Measurements from ENCODE around the gene HSPB1. TPM values are rescaled to one million over a fixed set of nuclear protein-coding genes. Genes with fewer than 3 reads are reported as not detected.
"Not testable (repeated sequence)": the region's sequence is repeated elsewhere in the genome, so short reads cannot be mapped to it uniquely, and the experiment has no call there.

HSPB1 gene
- total and polyA plus RNA-seq, 2 donors (not counting 1 experiment from before 2014, with no cell fraction given): 70.0 to 234 TPM

DNA sequence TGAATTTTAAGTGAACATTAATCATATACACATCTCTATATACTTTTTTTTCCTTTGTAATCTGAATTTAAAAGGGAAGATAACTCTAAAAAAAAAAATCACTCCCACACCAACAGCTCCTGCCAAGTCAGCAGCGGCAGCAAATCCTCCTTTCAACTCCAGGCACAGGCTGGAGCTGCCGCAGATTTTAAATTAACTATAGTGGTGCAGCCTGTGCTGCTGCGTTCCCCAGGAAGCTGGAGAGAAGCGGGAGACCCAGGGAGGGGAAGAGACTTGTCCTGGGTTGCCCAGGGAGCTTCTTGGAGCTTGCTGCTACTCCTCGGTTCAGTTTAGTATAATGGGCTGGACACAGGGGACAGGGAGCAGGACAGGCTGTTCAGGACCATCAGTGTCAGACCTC, 32.6 kb upstream of the HSPB1 start:
- peak in 1 of 2 donors; percentile 7 for DNase-seq (ENCODE audit: low read depth in 2 of 2)
- Histone ChIP-seq H3K9me3 (ENCODE audit: control insufficient read depth, insufficient read depth, low read depth, low read length) (no peaks in the 10 kb centered on the region), H3K27me3 (ENCODE audit: control insufficient read depth, insufficient read depth, low read length) (peaks cover 44% of the 10 kb centered on the region), H3K4me3 (replicated peaks in 1 of 4; ENCODE audit: control extremely low read depth in 1 of 4, insufficient read depth in 1 of 4, low read depth in 3 of 4, low read length in 4 of 4) (no peak overlapping the region), H2AFZ (ENCODE audit: low read length) (no peak overlapping the region), H3K4me2 (ENCODE audit: extremely low read depth, insufficient read depth, low read length) (no peak overlapping the region), H3K79me2 (ENCODE audit: control insufficient read depth, insufficient read depth, low read length) (no peaks in the 10 kb centered on the region), H4K20me1 (ENCODE audit: control insufficient read depth, extremely low read depth, insufficient read depth, low read length) (no peaks in the 10 kb centered on the region), H3K9ac (ENCODE audit: insufficient read depth, low read length) (no peak overlapping the region), H3K27ac (ENCODE audit: insufficient read depth, low read length) (no peak overlapping the region), H3K4me1 (ENCODE audit: control insufficient read depth, extremely low read depth, insufficient read depth, low read length) (no peaks in the 10 kb centered on the region), H3K36me3 (ENCODE audit: control insufficient read depth, insufficient read depth, low read length) (no peaks in the 10 kb centered on the region)
- TF ChIP-seq, protein P1, sequence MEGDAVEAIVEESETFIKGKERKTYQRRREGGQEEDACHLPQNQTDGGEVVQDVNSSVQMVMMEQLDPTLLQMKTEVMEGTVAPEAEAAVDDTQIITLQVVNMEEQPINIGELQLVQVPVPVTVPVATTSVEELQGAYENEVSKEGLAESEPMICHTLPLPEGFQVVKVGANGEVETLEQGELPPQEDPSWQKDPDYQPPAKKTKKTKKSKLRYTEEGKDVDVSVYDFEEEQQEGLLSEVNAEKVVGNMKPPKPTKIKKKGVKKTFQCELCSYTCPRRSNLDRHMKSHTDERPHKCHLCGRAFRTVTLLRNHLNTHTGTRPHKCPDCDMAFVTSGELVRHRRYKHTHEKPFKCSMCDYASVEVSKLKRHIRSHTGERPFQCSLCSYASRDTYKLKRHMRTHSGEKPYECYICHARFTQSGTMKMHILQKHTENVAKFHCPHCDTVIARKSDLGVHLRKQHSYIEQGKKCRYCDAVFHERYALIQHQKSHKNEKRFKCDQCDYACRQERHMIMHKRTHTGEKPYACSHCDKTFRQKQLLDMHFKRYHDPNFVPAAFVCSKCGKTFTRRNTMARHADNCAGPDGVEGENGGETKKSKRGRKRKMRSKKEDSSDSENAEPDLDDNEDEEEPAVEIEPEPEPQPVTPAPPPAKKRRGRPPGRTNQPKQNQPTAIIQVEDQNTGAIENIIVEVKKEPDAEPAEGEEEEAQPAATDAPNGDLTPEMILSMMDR (conservative IDR thresholded peaks at IDR 0.05 in 1 of 2, IDR thresholded peaks at IDR 0.05 in 1 of 2; ENCODE audit: low read depth in 1 of 2, low read length in 2 of 2): no peak
- no peak for TF ChIP-seq EZH2 (IDR thresholded peaks at IDR 0.05; ENCODE audit: low read length, missing control alignments)

DNA sequence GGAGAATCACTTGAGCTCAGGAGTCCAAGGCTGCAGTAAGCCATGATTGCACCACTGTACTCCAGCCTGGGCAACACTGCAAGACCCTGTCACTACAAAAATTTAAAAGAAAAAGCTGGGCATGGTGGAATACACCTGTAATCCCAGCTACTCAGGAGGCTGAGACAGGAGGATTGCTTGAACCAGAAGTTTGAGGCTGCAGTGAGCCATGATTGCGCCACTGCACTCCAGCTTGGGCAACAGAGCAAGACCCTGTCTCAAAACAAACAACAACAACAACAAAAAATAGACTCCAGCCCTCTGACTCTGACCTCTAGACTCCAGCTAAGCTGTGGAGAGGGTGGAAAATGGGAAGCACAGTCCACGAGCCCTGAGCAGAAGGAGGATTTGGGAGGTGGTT, 31.1 kb upstream of the HSPB1 start:
- DNase-seq (ENCODE audit: low read depth in 2 of 2); H3K4me3 ChIP-seq (replicated peaks in 1 of 4; ENCODE audit: control extremely low read depth in 1 of 4, insufficient read depth in 1 of 4, low read depth in 3 of 4, low read length in 4 of 4); H3K9me3 ChIP-seq (ENCODE audit: control insufficient read depth, insufficient read depth, low read depth, low read length); H4K20me1 ChIP-seq (ENCODE audit: control insufficient read depth, extremely low read depth, insufficient read depth, low read length); H3K27ac ChIP-seq (ENCODE audit: insufficient read depth, low read length); H3K4me2 ChIP-seq (ENCODE audit: extremely low read depth, insufficient read depth, low read length); H3K4me1 ChIP-seq (ENCODE audit: control insufficient read depth, extremely low read depth, insufficient read depth, low read length); H2AFZ ChIP-seq (ENCODE audit: low read length); H3K79me2 ChIP-seq (ENCODE audit: control insufficient read depth, insufficient read depth, low read length); H3K36me3 ChIP-seq (ENCODE audit: control insufficient read depth, insufficient read depth, low read length); H3K9ac ChIP-seq (ENCODE audit: insufficient read depth, low read length): not testable (repeated sequence)
- H3K27me3 ChIP-seq (ENCODE audit: control insufficient read depth, insufficient read depth, low read length): peaks cover 44% of the 10 kb centered on the region

DNA sequence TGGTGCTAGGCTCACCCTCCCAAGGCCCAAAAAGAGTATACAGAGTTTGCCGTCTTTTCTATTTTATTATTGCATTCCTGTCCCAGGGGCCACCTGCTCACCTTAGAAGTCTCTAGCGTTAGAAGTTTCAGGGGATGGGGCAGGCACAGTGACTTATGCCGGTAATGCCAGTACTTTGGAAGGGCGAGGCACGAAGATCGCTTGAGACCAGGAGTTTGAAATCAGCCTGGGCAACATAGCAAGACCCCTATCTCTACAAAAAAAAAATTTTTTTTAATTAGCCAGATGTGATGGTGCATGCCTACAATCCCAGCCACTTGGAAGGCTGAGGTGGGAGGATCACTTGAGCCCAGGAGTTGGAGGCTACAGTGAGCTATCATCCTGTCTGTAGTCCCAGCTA, 30.3 kb upstream of the HSPB1 start:
- H3K4me1 ChIP-seq (ENCODE audit: control insufficient read depth, extremely low read depth, insufficient read depth, low read length): no peaks in the 10 kb centered on the region
- no peaks in the 10 kb centered on the region for H4K20me1 ChIP-seq (ENCODE audit: control insufficient read depth, extremely low read depth, insufficient read depth, low read length)
- H3K27ac ChIP-seq (ENCODE audit: insufficient read depth, low read length): no peak overlapping the region
- no peak overlapping the region for H3K9ac ChIP-seq (ENCODE audit: insufficient read depth, low read length)
- H3K27me3 ChIP-seq (ENCODE audit: control insufficient read depth, insufficient read depth, low read length): peaks cover 45% of the 10 kb centered on the region
- no peaks in the 10 kb centered on the region for H3K79me2 ChIP-seq (ENCODE audit: control insufficient read depth, insufficient read depth, low read length)
- no peaks in the 10 kb centered on the region for H3K36me3 ChIP-seq (ENCODE audit: control insufficient read depth, insufficient read depth, low read length)
- no peak overlapping the region for H2AFZ ChIP-seq (ENCODE audit: low read length)
- no peak for DNase-seq (ENCODE audit: low read depth in 2 of 2)
- TF ChIP-seq, protein P1 (conservative IDR thresholded peaks at IDR 0.05 in 1 of 2, IDR thresholded peaks at IDR 0.05 in 1 of 2; ENCODE audit: low read depth in 1 of 2, low read length in 2 of 2): no peak
- no peak overlapping the region for H3K4me3 ChIP-seq (replicated peaks in 1 of 4; ENCODE audit: control extremely low read depth in 1 of 4, insufficient read depth in 1 of 4, low read depth in 3 of 4, low read length in 4 of 4)
- H3K4me2 ChIP-seq (ENCODE audit: extremely low read depth, insufficient read depth, low read length): no peak overlapping the region
- no peaks in the 10 kb centered on the region for H3K9me3 ChIP-seq (ENCODE audit: control insufficient read depth, insufficient read depth, low read depth, low read length)

Measured in fibroblast of lung (primary cell).